ENCODE data around the gene LAMB3.
A peak's percentile ranks its signal among the peaks of the same experiment; 100 is the strongest.
"Not testable (repeated sequence)": the region's sequence is repeated elsewhere in the genome, so short reads cannot be mapped to it uniquely, and the experiment has no call there.

Gene LAMB3

DNA sequence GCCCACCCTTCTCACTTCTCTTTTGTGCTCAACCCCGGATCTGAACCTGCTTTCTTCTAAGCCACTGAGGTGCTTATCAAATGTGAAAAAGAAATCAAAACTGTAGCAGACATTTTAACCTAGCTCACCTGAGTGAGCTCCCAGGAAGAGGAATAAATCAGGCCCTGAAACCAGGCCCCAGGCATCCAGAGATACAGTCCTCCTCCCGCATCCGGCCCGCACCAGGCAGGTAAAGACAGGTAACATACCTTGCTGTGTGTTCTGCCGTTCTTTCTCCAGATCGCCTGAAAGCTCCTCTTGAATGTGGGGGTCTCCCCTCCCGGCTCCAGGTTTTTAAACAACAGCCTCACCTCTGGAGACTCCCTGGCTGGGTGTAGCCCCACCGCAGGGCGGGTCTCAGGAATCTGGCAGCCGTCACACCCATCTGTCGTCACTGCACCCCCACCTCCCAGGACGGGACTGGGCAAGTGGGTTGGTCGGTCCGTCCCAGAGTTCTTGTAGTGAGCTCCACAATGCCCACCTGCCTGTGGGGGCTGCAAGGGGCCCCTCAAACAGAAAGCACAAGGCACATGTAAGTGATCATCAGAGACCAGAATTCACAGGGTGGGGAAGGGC lies at the start of gene LAMB3:
Gene LAMB3 (minus strand): TSS at position 305 of the 615 bp plus-strand sequence. CDS start 1,481 bp downstream, outside the sequence.
- CTCF ChIA-PET: interaction anchor here (0.7 to 2.4 kb wide), 9 partner anchors 23 to 173 kb away, joined by 3 to 10 read pairs (median 4); partner anchors contain the start of gene G0S2

DNA sequence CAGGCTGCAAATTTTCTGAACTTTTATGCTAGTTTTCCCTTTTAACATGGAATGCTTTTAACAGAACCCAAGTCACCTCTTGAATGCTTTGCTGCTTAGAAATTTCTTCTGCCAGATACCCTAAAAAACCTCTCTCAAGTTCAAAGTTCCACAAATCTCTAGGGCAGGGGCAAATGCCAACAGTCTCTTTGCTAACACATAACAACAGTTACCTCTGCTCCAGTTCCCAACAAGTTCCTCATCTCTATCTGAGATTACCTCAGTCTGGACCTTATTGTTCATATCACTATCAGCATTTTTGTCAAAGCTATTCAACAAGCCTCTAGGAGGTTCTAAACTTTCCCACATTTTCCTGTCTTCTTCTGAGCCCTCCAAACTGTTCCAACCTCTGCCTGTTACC lies 48.5 kb upstream of the LAMB3 start:
- CTCF ChIA-PET: interaction anchor here (2.0 kb wide), 1 partner anchor 46 kb away, joined by 4 read pairs; no protein-coding TSS in a partner anchor
- H3K4me3 ChIP-seq (ENCODE audit: low read depth, low read length); H3K36me3 ChIP-seq (ENCODE audit: control insufficient read depth in 2 of 2, insufficient read depth in 1 of 2, low read length in 2 of 2); POLR2A ChIA-PET; H3K4me1 ChIP-seq (ENCODE audit: control insufficient read depth, insufficient read depth, low read length); H3K9me3 ChIP-seq (ENCODE audit: control insufficient read depth, insufficient read depth, low read depth, low read length); H3K27ac ChIP-seq (ENCODE audit: extremely low read depth, low read depth, low read length): not testable (repeated sequence)

More for the DNA sequence above, at the start of gene LAMB3:
- TF ChIP-seq ZNF555 (tag by site-specific recombination; conservative IDR thresholded peaks at IDR 0.05) (no peak), KLF1 (tag by site-specific recombination; IDR thresholded peaks at IDR 0.05) (peak; percentile 90)
- Histone ChIP-seq H3K36me3 (ENCODE audit: control insufficient read depth in 2 of 2, insufficient read depth in 1 of 2, low read length in 2 of 2) (no peaks in the 10 kb centered on the region), H3K9me3 (ENCODE audit: control insufficient read depth, insufficient read depth, low read depth, low read length) (no peaks in the 10 kb centered on the region), H3K4me1 (ENCODE audit: control insufficient read depth, insufficient read depth, low read length) (peaks cover 19% of the 10 kb centered on the region), H3K4me3 (ENCODE audit: low read depth, low read length) (peak within 1 kb of the TSS; percentile 11), H3K27ac (ENCODE audit: extremely low read depth, low read depth, low read length) (peak within 1 kb of the TSS; percentile 34)
- POLR2A ChIA-PET: interaction anchor here (1.0 to 1.2 kb wide), 2 partner anchors 17 to 23 kb away, joined by 3 to 4 read pairs; partner anchors contain the start of gene G0S2

DNA sequence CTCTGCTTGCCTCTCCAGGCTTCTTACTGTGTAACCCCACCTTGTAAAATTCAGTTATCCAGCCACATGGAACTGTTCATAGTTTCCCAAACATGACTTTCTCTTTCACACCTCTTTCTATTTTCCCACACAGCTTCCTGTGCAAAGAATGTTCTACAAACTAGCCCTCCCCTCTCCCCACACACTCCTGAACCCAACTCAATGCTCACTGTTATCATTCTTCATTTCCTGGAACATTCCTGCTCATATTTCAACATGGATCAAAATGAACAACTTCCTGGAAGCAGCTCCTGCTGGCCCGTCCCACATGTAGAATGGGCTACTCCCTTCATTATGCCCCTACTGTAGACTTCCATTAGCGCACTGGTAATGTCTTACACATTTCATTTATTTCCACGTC lies 44.9 kb upstream of the LAMB3 start:
- ChIA-PET CTCF (interaction anchor here (0.8 to 1.7 kb wide), 4 partner anchors 39 to 127 kb away, joined by 3 to 7 read pairs (median 4); no protein-coding TSS in a partner anchor), POLR2A (no interaction called here)
- Histone ChIP-seq H3K9me3 (ENCODE audit: control insufficient read depth, insufficient read depth, low read depth, low read length) (no peaks in the 10 kb centered on the region), H3K4me3 (ENCODE audit: low read depth, low read length) (no peak overlapping the region), H3K4me1 (ENCODE audit: control insufficient read depth, insufficient read depth, low read length) (no peaks in the 10 kb centered on the region), H3K36me3 (ENCODE audit: control insufficient read depth in 2 of 2, insufficient read depth in 1 of 2, low read length in 2 of 2) (no peaks in the 10 kb centered on the region), H3K27ac (ENCODE audit: extremely low read depth, low read depth, low read length) (no peak overlapping the region)
- TF ChIP-seq ZNF785 (tag by site-specific recombination; IDR thresholded peaks at IDR 0.05) (no peak), SETDB1 (IDR thresholded peaks at IDR 0.05; ENCODE audit: insufficient read length, low read length) (no peak), ZFP3 (tag by site-specific recombination; IDR thresholded peaks at IDR 0.05; ENCODE audit: low read depth) (no peak), ZNF394 (tag by site-specific recombination; IDR thresholded peaks at IDR 0.05; ENCODE audit: borderline replicate concordance) (no peak), ZNF677 (tag by site-specific recombination; IDR thresholded peaks at IDR 0.05) (no peak), ZNF48 (tag by site-specific recombination; IDR thresholded peaks at IDR 0.05) (no peak), ZNF335 (tag by site-specific recombination; conservative IDR thresholded peaks at IDR 0.05) (no peak)
- TF ChIP-seq, protein P1, sequence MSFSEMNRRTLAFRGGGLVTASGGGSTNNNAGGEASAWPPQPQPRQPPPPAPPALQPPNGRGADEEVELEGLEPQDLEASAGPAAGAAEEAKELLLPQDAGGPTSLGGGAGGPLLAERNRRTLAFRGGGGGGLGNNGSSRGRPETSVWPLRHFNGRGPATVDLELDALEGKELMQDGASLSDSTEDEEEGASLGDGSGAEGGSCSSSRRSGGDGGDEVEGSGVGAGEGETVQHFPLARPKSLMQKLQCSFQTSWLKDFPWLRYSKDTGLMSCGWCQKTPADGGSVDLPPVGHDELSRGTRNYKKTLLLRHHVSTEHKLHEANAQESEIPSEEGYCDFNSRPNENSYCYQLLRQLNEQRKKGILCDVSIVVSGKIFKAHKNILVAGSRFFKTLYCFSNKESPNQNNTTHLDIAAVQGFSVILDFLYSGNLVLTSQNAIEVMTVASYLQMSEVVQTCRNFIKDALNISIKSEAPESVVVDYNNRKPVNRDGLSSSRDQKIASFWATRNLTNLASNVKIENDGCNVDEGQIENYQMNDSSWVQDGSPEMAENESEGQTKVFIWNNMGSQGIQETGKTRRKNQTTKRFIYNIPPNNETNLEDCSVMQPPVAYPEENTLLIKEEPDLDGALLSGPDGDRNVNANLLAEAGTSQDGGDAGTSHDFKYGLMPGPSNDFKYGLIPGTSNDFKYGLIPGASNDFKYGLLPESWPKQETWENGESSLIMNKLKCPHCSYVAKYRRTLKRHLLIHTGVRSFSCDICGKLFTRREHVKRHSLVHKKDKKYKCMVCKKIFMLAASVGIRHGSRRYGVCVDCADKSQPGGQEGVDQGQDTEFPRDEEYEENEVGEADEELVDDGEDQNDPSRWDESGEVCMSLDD (tag by site-specific recombination; IDR thresholded peaks at IDR 0.05): no peak
- TF ChIP-seq, protein P2, sequence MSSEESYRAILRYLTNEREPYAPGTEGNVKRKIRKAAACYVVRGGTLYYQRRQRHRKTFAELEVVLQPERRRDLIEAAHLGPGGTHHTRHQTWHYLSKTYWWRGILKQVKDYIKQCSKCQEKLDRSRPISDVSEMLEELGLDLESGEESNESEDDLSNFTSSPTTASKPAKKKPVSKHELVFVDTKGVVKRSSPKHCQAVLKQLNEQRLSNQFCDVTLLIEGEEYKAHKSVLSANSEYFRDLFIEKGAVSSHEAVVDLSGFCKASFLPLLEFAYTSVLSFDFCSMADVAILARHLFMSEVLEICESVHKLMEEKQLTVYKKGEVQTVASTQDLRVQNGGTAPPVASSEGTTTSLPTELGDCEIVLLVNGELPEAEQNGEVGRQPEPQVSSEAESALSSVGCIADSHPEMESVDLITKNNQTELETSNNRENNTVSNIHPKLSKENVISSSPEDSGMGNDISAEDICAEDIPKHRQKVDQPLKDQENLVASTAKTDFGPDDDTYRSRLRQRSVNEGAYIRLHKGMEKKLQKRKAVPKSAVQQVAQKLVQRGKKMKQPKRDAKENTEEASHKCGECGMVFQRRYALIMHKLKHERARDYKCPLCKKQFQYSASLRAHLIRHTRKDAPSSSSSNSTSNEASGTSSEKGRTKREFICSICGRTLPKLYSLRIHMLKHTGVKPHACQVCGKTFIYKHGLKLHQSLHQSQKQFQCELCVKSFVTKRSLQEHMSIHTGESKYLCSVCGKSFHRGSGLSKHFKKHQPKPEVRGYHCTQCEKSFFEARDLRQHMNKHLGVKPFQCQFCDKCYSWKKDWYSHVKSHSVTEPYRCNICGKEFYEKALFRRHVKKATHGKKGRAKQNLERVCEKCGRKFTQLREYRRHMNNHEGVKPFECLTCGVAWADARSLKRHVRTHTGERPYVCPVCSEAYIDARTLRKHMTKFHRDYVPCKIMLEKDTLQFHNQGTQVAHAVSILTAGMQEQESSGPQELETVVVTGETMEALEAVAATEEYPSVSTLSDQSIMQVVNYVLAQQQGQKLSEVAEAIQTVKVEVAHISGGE (tag by site-specific recombination; conservative IDR thresholded peaks at IDR 0.05; ENCODE audit: low read depth): no peak
- TF ChIP-seq, protein P3, sequence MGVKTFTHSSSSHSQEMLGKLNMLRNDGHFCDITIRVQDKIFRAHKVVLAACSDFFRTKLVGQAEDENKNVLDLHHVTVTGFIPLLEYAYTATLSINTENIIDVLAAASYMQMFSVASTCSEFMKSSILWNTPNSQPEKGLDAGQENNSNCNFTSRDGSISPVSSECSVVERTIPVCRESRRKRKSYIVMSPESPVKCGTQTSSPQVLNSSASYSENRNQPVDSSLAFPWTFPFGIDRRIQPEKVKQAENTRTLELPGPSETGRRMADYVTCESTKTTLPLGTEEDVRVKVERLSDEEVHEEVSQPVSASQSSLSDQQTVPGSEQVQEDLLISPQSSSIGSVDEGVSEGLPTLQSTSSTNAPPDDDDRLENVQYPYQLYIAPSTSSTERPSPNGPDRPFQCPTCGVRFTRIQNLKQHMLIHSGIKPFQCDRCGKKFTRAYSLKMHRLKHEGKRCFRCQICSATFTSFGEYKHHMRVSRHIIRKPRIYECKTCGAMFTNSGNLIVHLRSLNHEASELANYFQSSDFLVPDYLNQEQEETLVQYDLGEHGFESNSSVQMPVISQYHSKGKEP (tag by site-specific recombination; IDR thresholded peaks at IDR 0.05): no peak
- TF ChIP-seq, protein P4, sequence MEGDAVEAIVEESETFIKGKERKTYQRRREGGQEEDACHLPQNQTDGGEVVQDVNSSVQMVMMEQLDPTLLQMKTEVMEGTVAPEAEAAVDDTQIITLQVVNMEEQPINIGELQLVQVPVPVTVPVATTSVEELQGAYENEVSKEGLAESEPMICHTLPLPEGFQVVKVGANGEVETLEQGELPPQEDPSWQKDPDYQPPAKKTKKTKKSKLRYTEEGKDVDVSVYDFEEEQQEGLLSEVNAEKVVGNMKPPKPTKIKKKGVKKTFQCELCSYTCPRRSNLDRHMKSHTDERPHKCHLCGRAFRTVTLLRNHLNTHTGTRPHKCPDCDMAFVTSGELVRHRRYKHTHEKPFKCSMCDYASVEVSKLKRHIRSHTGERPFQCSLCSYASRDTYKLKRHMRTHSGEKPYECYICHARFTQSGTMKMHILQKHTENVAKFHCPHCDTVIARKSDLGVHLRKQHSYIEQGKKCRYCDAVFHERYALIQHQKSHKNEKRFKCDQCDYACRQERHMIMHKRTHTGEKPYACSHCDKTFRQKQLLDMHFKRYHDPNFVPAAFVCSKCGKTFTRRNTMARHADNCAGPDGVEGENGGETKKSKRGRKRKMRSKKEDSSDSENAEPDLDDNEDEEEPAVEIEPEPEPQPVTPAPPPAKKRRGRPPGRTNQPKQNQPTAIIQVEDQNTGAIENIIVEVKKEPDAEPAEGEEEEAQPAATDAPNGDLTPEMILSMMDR (tag by site-specific recombination; IDR thresholded peaks at IDR 0.05): no peak

Measured in HEK293 (cell line).